ENCODE results near the gene NDUFA5. TPM values are rescaled to one million over a fixed set of nuclear protein-coding genes. Genes with fewer than 3 reads are reported as not detected.

The NDUFA5 gene
- total and polyA plus RNA-seq, 2 donors from 2014 or later = 115 to 189 TPM

- Histone ChIP-seq H3K9ac (ENCODE audit: low read length in 3 of 3) (no peak overlapping the region), H3K27me3 (ENCODE audit: control insufficient read depth, insufficient read depth, low read length) (no peaks in the 10 kb centered on the region), H3K9me3 (ENCODE audit: control insufficient read depth in 2 of 3, insufficient read depth in 1 of 3, low read length in 3 of 3) (no peaks in the 10 kb centered on the region), H3K27ac (ENCODE audit: low read depth in 2 of 2, low read length in 2 of 2) (no peak overlapping the region), H3K4me1 (ENCODE audit: control insufficient read depth in 2 of 3, insufficient read depth in 2 of 3, low read depth in 1 of 3, low read length in 3 of 3) (no peaks in the 10 kb centered on the region), H3K36me3 (ENCODE audit: control insufficient read depth in 2 of 3, insufficient read depth in 3 of 3, low read length in 3 of 3) (no peaks in the 10 kb centered on the region), H3K4me3 (ENCODE audit: low read length in 3 of 3) (no peak overlapping the region)
- TF ChIP-seq CTCF (IDR thresholded peaks at IDR 0.05; ENCODE audit: borderline replicate concordance, extremely low read depth, insufficient read depth) = peak; percentile 62
- DNase-seq = peak in 2 of 5 donors; percentile 37 to 58
- intact Hi-C loops (cut with DNase I) = no loop called here
- FAIRE-seq = peak; percentile 97
These were observed 63.3 kb downstream of the NDUFA5 start for GRCh38 chr7:123494193-123494796.

GRCh38 chr7:123492485-123492884 lies 65.1 kb downstream of the NDUFA5 start:
- no peak overlapping the region for H3K4me3 ChIP-seq (ENCODE audit: low read length in 3 of 3)

More at GRCh38 chr7:123492485-123492884, 65.1 kb downstream of the NDUFA5 start:
- no peaks in the 10 kb centered on the region for H3K4me1 ChIP-seq (ENCODE audit: control insufficient read depth in 2 of 3, insufficient read depth in 2 of 3, low read depth in 1 of 3, low read length in 3 of 3)
- H3K27ac ChIP-seq (ENCODE audit: low read depth in 2 of 2, low read length in 2 of 2) = no peak overlapping the region
- intact Hi-C loops (cut with DNase I) = no loop called here
- H3K9me3 ChIP-seq (ENCODE audit: control insufficient read depth in 2 of 3, insufficient read depth in 1 of 3, low read length in 3 of 3) = no peaks in the 10 kb centered on the region
- H3K9ac ChIP-seq (ENCODE audit: low read length in 3 of 3) = no peak overlapping the region
- no peaks in the 10 kb centered on the region for H3K36me3 ChIP-seq (ENCODE audit: control insufficient read depth in 2 of 3, insufficient read depth in 3 of 3, low read length in 3 of 3)
- no peak for FAIRE-seq
- DNase-seq = no peak
- H3K27me3 ChIP-seq (ENCODE audit: control insufficient read depth, insufficient read depth, low read length) = no peaks in the 10 kb centered on the region
- TF ChIP-seq CTCF (IDR thresholded peaks at IDR 0.05; ENCODE audit: borderline replicate concordance, extremely low read depth, insufficient read depth) = peak; percentile 4

Other genes starting within 250 kb of the NDUFA5 start
- gene IQUB, start 23.2 kb downstream of the NDUFA5 start, total RNA-seq = 6.9 TPM
- gene IQUB, start 23.2 kb downstream of the NDUFA5 start, polyA plus RNA-seq (ENCODE audit: insufficient read depth, low read depth, low replicate concordance) = 1.8 TPM
- gene ASB15, start 44.0 kb upstream of the NDUFA5 start, total RNA-seq = not detected
- gene ASB15, start 44.0 kb upstream of the NDUFA5 start, polyA plus RNA-seq (ENCODE audit: insufficient read depth, low read depth, low replicate concordance) = 1.8 TPM
- not detected for gene LMOD2, start 98.0 kb upstream of the NDUFA5 start, total RNA-seq
- not detected for gene LMOD2, start 98.0 kb upstream of the NDUFA5 start, polyA plus RNA-seq (ENCODE audit: insufficient read depth, low read depth, low replicate concordance)
- 50.4 TPM for gene WASL, start 191.2 kb upstream of the NDUFA5 start, total RNA-seq
- 28.7 TPM for gene WASL, start 191.2 kb upstream of the NDUFA5 start, polyA plus RNA-seq (ENCODE audit: insufficient read depth, low read depth, low replicate concordance)

Measured in kidney (tissue), 14 donors.